Mesendoderm (in vitro differentiated cells): ENCODE measurements around the gene RBBP8NL.
"Not testable (repeated sequence)": the region's sequence is repeated elsewhere in the genome, so short reads cannot be mapped to it uniquely, and the experiment has no call there.

Experiments used
- DNase-seq: peaks from one replicate; pipeline ENCODE4 v3.0.0; 2013
- H2AK5ac ChIP-seq: 2 replicates; pipeline ENCODE4 v1.6.1; 2013; ENCODE audit warnings: low read length, inconsistent platforms
- H2BK120ac ChIP-seq: 2 replicates; pipeline ENCODE4 v1.6.1; 2013; ENCODE audit warnings: low read depth, mild to moderate bottlenecking, low read length, moderate library complexity, mixed read lengths
- H2BK15ac ChIP-seq: replicated peaks from 2 replicates; pipeline ENCODE4 v1.6.1; 2013; ENCODE audit warnings: low read depth, mild to moderate bottlenecking, moderate library complexity
- H2BK5ac ChIP-seq: 2 replicates; pipeline ENCODE4 v1.6.1; 2013; ENCODE audit warnings: low read length, inconsistent platforms
- H3K18ac ChIP-seq: 2 replicates; pipeline ENCODE4 v1.6.1; 2013; ENCODE audit warnings: mild to moderate bottlenecking, low read length, mixed read lengths
- H3K23ac ChIP-seq: one replicate; pipeline ENCODE4 v1.6.1; 2013; ENCODE audit warnings: low read length
- H3K27ac ChIP-seq: 2 replicates; pipeline ENCODE4 v1.5.1; 2013; ENCODE audit warnings: low read depth, mild to moderate bottlenecking, inconsistent platforms, low read length, moderate library complexity
- H3K27me3 ChIP-seq: 2 replicates; pipeline ENCODE4 v1.6.1; 2013; ENCODE audit warnings: low read length, control low read depth, mild to moderate bottlenecking, inconsistent platforms; ENCODE audit not compliant: insufficient read depth, poor library complexity
- H3K36me3 ChIP-seq: 2 replicates; pipeline ENCODE4 v1.6.1; 2013; ENCODE audit warnings: low read length, inconsistent platforms; ENCODE audit not compliant: control insufficient read depth, insufficient read depth
- H3K4ac ChIP-seq: one replicate; pipeline ENCODE4 v1.6.1; 2013; ENCODE audit warnings: low read depth, mild to moderate bottlenecking, low read length, moderate library complexity
- H3K4me1 ChIP-seq: 2 replicates; pipeline ENCODE4 v1.6.1; 2013; ENCODE audit warnings: low read depth, low read length, inconsistent platforms; ENCODE audit not compliant: control insufficient read depth
- H3K4me2 ChIP-seq: 2 replicates; pipeline ENCODE4 v1.6.1; 2013; ENCODE audit warnings: low read length
- H3K4me3 ChIP-seq: 2 replicates; pipeline ENCODE4 v1.5.1; 2013; ENCODE audit warnings: mild to moderate bottlenecking, low read length
- H3K56ac ChIP-seq: one replicate; pipeline ENCODE4 v1.6.1; 2013; ENCODE audit warnings: low read length
- H3K79me1 ChIP-seq: 2 replicates; pipeline ENCODE4 v1.6.1; 2013; ENCODE audit warnings: low read length, inconsistent platforms
- H3K79me2 ChIP-seq: 2 replicates; pipeline ENCODE4 v1.6.1; 2013; ENCODE audit warnings: mild to moderate bottlenecking, low read length; ENCODE audit not compliant: control insufficient read depth, insufficient read depth
- H3K9ac ChIP-seq: 2 replicates; pipeline ENCODE4 v1.6.1; 2013; ENCODE audit warnings: low read length, inconsistent platforms
- H4K5ac ChIP-seq: one replicate; pipeline ENCODE4 v1.6.1; 2013; ENCODE audit warnings: low read length
- H4K8ac ChIP-seq: one replicate; pipeline ENCODE4 v1.6.1; 2013; ENCODE audit warnings: low read depth, mild to moderate bottlenecking, control low read depth, low read length, moderate library complexity
- WGBS: extraction: QIAGEN DNeasy Blood & Tissue Kit; methylation state at CpG from one replicate; pipeline ENCODE4 v1.1.7; 2013; ENCODE audit warnings: low lambda C conversion rate, missing lambda C conversion rate; ENCODE audit not compliant: insufficient coverage; ENCODE audit errors: extremely low coverage; 5-methylcytosine and 5-hydroxymethylcytosine counted together

Gene RBBP8NL

DNA sequence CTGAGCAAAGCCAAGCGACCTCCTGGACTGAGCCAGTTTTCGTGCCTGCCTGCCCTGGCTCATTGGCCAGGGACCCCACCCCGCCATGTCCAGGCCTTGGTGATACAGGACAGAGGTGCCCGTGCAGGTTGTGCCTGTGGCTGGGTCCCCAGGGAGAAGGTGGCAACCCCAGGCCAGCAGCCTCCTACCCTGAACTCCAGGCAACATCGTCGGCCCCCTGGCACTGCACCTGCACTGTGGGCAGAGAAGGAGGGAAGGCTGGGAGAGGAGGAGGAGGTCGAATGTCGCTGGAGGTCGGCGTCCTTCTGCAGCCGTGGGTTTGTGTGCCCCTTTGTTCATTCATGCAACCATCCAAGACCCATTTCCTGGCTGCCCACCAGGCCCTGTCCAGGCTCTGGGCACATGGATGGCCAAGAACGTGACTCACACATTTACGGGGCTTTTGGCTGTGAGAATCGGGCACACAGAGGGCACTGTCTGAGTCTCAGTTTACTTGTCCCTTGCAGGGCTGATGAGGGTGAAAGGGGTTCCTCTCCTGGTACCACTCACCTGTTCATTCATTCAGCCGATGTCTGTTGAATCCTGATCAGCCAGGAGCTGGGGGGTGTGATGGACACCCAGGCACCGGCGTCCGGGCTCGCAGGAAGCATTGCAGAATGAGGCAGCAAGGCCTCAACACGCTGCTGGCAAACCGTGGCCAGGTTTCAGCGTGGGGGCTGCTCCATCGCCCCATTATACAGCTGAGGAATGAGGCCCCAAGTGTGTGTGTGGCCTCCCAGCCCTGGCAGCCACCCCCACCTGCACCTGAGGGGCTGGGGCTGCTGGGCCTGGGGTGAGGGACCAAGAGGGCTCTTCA lies 2.3 kb upstream of the RBBP8NL start:
- peak overlapping the region; percentile 29 for H3K23ac ChIP-seq
- no peak overlapping the region for H4K5ac ChIP-seq
- H3K79me2 ChIP-seq, result no peaks in the 10 kb centered on the region
- no peak overlapping the region for H3K4me3 ChIP-seq
- no peak overlapping the region for H4K8ac ChIP-seq
- H2BK5ac ChIP-seq, result no peak overlapping the region
- H3K27me3 ChIP-seq, result no peaks in the 10 kb centered on the region
- no peak overlapping the region for H3K4me2 ChIP-seq
- no peak for DNase-seq
- H3K27ac ChIP-seq, result no peak overlapping the region
- H2AK5ac ChIP-seq, result no peak overlapping the region
- H2BK15ac ChIP-seq, result no peak overlapping the region
- WGBS, result no CpG with 5 or more reads among the region's 23 CpGs
- H3K36me3 ChIP-seq, result no peaks in the 10 kb centered on the region
- no peak overlapping the region for H3K4ac ChIP-seq
- no peak overlapping the region for H3K18ac ChIP-seq
- no peak overlapping the region for H3K56ac ChIP-seq
- peaks cover 7% of the 10 kb centered on the region for H3K4me1 ChIP-seq
- H3K9ac ChIP-seq, result no peak overlapping the region
- no peak overlapping the region for H2BK120ac ChIP-seq
- no peaks in the 10 kb centered on the region for H3K79me1 ChIP-seq

DNA sequence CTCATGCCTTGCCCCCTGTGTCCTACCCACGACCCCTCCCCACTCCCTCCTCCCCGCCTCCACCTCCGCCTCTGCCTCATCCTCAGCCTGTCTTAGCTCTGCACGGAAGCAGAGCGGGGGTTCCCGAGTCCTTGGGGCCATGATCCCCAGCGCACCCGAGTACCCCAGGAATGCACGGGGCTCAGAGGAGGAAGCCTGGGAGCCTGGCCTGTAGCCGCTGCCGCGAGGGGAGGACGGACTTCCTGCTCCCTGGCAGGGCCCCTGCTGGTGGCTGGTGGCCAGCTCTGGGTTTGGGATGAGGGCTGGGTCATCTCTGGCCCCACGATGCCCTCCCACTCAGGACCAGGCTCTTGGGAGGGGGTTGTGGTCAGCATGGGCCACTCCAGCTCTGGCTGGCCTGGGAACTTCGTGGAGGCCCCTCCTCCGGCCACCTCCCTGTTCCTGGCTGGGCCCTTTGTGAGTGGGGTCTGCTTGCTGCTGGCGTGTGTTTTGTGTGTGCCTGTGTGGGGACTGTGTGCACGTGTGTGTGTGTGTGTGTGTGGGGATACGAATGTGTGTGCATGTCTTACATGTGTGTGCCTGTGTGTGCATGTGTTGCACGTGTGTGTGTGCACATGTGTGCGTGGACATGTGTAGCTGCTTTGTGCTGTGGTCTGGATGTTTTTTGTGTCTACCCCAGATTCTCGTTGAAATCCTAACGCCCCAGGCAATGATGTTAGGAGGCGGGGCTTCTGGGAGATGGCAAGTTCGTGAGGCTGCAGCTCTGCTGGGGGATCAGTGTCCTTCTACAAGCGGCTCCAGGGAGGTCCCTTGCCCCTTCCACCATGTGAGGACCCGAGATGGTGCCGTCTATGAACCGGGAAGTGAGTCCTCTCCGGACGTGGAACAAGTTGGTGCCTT lies 1.3 kb upstream of the RBBP8NL start:
- no peak overlapping the region for H4K5ac ChIP-seq
- peaks cover 7% of the 10 kb centered on the region for H3K4me1 ChIP-seq
- no peaks in the 10 kb centered on the region for H3K27me3 ChIP-seq
- H3K36me3 ChIP-seq, result no peaks in the 10 kb centered on the region
- no peak overlapping the region for H3K4me3 ChIP-seq
- no peak overlapping the region for H3K18ac ChIP-seq
- no peaks in the 10 kb centered on the region for H3K79me2 ChIP-seq
- no peak overlapping the region for H3K4me2 ChIP-seq
- H3K4ac ChIP-seq, result no peak overlapping the region
- no peaks in the 10 kb centered on the region for H3K79me1 ChIP-seq
- H4K8ac ChIP-seq, result no peak overlapping the region
- no peak overlapping the region for H2BK5ac ChIP-seq
- no peak overlapping the region for H2BK120ac ChIP-seq
- no peak overlapping the region for H3K9ac ChIP-seq
- H2AK5ac ChIP-seq, result no peak overlapping the region
- H3K27ac ChIP-seq, result no peak overlapping the region
- no peak overlapping the region for H2BK15ac ChIP-seq
- H3K56ac ChIP-seq, result peak overlapping the region; percentile 42
- no CpG with 5 or more reads among the region's 31 CpGs for WGBS
- no peak for DNase-seq
- H3K23ac ChIP-seq, result peak overlapping the region; percentile 59

DNA sequence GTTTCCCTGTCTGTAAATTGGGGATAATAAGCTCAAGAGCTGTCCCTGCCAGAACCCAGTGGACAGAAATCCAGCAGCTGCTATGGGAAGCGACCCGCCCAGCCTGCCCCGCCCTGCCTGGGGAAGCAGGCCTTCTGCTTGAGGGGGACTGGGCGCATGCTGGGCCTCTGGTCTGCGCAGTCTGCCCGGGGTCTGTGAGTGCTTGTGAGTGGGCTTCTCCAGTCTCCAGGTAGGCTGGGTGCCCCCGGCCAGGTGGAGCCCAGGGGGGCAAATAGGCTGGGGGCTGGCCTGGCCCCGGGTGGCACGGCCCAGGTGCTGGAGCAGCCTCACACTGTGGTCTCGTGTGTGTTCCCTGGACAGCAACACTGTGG lies 648 bp upstream of the RBBP8NL start:
- WGBS, result no CpG with 5 or more reads among the region's 10 CpGs
- H4K8ac ChIP-seq, result no peak overlapping the region

DNA sequence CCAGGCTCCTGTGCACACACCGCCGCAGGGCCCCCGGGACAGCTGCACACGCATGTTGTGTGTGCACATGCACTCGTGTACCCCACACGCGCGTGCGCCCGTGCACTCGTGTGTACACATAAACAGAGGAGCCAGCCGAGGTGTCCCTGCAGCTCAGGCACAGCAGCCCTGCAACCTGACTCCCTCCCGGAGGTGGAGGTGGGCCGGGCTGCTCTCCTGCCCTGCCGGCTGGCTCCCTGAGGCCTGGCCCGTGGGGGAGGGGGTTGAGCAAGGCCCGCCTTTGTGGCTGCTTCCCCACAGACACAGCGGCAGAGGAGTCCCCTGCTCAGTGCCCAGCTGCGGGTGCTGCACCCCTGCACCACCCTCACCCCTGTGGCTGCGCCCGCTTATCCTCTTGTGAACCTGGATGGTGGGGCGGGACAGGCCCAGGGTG lies 624 bp downstream of the RBBP8NL start:
- Histone ChIP-seq H3K56ac (peak overlapping the region; percentile 65), H4K8ac (no peak overlapping the region), H4K5ac (no peak overlapping the region), H3K4me3 (no peak overlapping the region), H3K79me1 (no peaks in the 10 kb centered on the region), H3K9ac (peak overlapping the region; percentile 8), H3K4ac (no peak overlapping the region), H3K23ac (no peak overlapping the region), H2BK15ac (no peak overlapping the region), H3K79me2 (no peaks in the 10 kb centered on the region), H2BK120ac (no peak overlapping the region), H3K4me1 (peaks cover 7% of the 10 kb centered on the region), H3K27ac (no peak overlapping the region), H3K36me3 (no peaks in the 10 kb centered on the region), H3K27me3 (no peaks in the 10 kb centered on the region), H2AK5ac (no peak overlapping the region), H3K18ac (no peak overlapping the region), H3K4me2 (no peak overlapping the region), H2BK5ac (no peak overlapping the region)
- WGBS, result no CpG with 5 or more reads among the region's 22 CpGs
- DNase-seq, result peak; percentile 64

More for the DNA sequence above, 648 bp upstream of the RBBP8NL start:
- Histone ChIP-seq H3K36me3 (no peaks in the 10 kb centered on the region), H2BK5ac (no peak overlapping the region), H3K23ac (no peak overlapping the region), H3K18ac (no peak overlapping the region), H3K4ac (no peak overlapping the region), H3K4me3 (no peak overlapping the region), H3K4me2 (no peak overlapping the region), H3K27me3 (no peaks in the 10 kb centered on the region), H3K27ac (no peak overlapping the region), H3K9ac (no peak overlapping the region), H3K79me1 (no peaks in the 10 kb centered on the region), H3K56ac (peak overlapping the region; percentile 42), H3K4me1 (peaks cover 7% of the 10 kb centered on the region), H3K79me2 (no peaks in the 10 kb centered on the region), H2BK15ac (no peak overlapping the region), H2AK5ac (no peak overlapping the region), H4K5ac (no peak overlapping the region), H2BK120ac (no peak overlapping the region)
- no peak for DNase-seq

DNA sequence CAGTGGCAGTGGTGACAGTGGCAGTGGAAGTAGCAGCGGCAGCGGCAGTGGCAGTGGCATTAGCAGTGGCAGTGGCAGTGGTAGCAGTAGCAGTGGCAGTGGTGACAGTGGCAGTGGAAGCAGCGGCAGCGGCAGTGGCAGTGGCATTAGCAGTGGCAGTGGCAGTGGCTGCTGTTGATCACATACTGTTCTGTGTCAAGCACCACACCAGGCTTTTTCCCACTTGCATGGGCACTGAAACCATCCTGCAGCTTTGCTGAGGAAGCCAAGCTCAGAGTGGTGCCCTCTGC lies 1.3 kb downstream of the RBBP8NL start:
- not testable (repeated sequence) for H3K4ac ChIP-seq, H3K18ac ChIP-seq, H3K4me2 ChIP-seq, H2AK5ac ChIP-seq, DNase-seq, H3K36me3 ChIP-seq, H4K8ac ChIP-seq, H2BK15ac ChIP-seq, H3K4me1 ChIP-seq, H2BK120ac ChIP-seq, H3K56ac ChIP-seq, H4K5ac ChIP-seq, H3K23ac ChIP-seq, H3K9ac ChIP-seq, H3K27me3 ChIP-seq, H2BK5ac ChIP-seq, H3K79me1 ChIP-seq, H3K79me2 ChIP-seq, H3K4me3 ChIP-seq, H3K27ac ChIP-seq
- no CpG with 5 or more reads among the region's 4 CpGs for WGBS
